ENCODE measurements around the gene NIN. TPM values are rescaled to one million over a fixed set of nuclear protein-coding genes. Genes with fewer than 3 reads are reported as not detected.

Gene NIN, protein sequence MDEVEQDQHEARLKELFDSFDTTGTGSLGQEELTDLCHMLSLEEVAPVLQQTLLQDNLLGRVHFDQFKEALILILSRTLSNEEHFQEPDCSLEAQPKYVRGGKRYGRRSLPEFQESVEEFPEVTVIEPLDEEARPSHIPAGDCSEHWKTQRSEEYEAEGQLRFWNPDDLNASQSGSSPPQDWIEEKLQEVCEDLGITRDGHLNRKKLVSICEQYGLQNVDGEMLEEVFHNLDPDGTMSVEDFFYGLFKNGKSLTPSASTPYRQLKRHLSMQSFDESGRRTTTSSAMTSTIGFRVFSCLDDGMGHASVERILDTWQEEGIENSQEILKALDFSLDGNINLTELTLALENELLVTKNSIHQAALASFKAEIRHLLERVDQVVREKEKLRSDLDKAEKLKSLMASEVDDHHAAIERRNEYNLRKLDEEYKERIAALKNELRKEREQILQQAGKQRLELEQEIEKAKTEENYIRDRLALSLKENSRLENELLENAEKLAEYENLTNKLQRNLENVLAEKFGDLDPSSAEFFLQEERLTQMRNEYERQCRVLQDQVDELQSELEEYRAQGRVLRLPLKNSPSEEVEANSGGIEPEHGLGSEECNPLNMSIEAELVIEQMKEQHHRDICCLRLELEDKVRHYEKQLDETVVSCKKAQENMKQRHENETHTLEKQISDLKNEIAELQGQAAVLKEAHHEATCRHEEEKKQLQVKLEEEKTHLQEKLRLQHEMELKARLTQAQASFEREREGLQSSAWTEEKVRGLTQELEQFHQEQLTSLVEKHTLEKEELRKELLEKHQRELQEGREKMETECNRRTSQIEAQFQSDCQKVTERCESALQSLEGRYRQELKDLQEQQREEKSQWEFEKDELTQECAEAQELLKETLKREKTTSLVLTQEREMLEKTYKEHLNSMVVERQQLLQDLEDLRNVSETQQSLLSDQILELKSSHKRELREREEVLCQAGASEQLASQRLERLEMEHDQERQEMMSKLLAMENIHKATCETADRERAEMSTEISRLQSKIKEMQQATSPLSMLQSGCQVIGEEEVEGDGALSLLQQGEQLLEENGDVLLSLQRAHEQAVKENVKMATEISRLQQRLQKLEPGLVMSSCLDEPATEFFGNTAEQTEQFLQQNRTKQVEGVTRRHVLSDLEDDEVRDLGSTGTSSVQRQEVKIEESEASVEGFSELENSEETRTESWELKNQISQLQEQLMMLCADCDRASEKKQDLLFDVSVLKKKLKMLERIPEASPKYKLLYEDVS (N-terminal part only)
- 33.5 and 33.6 TPM in 2 replicates for total RNA-seq

GRCh38 chr14:50830932-50831725, at the start of gene NIN:
Gene NIN (minus strand): TSS chr14:50831162. CDS start chr14:50822056, 9,106 bp downstream.

DNA sequence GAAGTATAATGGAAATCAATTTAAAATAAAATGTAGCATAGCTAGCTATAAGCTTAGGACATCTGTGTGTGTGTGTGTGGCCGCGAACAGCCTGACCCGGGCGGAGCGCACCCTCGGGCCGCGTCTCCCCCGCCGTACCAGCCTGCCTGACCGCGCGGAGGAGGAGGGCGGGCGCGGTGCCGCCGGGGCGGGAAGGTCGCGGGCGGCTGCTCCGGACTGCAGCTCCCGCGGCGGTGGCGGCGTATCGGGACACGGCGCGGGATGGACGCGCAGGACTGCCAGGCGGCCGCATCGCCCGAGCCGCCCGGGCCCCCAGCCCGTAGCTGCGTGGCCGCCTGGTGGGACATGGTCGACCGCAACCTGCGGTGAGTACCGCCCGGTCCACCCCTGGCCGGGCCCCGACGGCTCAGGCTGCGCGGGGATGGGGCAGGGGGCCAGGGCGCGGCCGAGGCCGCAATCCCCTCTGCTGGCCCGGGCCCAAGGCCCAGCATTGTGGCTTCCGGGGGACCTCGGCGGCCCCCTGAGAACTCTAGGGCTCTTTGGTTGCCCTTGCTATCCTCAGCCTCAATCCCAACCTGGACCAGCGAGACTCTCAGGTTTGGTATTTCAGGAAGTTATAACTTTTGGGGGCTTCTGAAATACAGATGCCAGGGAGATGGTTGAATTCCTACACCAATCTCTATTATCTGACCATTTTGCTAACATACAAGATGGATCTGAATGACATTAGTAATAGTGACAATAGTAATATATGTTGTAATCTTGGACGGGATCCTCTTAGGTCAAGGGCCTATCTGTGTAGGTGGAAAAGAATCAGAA, 41.2 kb upstream of the NIN start, which contains the start of gene ABHD12B:
TSS of gene ABHD12B (plus strand) at position 140 of the 819 bp plus-strand sequence. CDS start at position 262, 122 bp downstream.

Other genes with a start within 250 kb of the NIN start
- gene SAV1, start 162.9 kb downstream of the NIN start, total RNA-seq: 12.7 and 32.2 TPM in 2 replicates
- not detected in 2 replicates for gene ABHD12B, start 40.9 kb upstream of the NIN start, total RNA-seq
- 77.6 and 78.1 TPM in 2 replicates for gene PYGL, start 113.3 kb upstream of the NIN start, total RNA-seq